NCI-H2107 treated with DMSO at 0.1 percent for 48 hours (cell line): ENCODE measurements around the gene LMAN1L.
A peak's percentile ranks its signal among the peaks of the same experiment; 100 is the strongest.

Experiments used
- DNase-seq: peaks from one replicate; lab custom pipeline; 2025; ENCODE audit not compliant: unreplicated experiment; lab: John Stamatoyannopoulos, UW

LMAN1L gene

DNA sequence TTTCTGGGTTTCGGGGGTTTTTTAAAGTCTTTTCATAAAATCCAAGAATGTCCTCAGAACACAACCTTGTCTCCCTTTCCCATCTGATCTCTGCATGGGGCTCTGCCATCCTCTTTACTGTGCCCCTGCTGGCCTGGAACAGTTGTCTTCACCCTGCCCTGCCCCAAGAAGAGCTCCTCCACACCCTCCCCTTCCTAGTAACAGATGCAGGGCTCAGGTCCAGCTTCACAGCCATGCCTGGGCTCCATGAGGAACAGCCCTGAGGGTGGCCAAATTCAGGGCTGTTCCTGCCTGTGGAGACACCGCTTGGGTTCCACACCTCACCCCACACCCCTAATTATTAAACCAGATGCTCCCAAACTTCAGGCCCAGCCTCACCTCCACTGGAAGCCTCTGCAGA lies 43.2 kb downstream of the LMAN1L start:
- no peak for DNase-seq

GRCh38 chr15:74856537-74856936 lies 43.9 kb downstream of the LMAN1L start:
- no peak for DNase-seq

DNA sequence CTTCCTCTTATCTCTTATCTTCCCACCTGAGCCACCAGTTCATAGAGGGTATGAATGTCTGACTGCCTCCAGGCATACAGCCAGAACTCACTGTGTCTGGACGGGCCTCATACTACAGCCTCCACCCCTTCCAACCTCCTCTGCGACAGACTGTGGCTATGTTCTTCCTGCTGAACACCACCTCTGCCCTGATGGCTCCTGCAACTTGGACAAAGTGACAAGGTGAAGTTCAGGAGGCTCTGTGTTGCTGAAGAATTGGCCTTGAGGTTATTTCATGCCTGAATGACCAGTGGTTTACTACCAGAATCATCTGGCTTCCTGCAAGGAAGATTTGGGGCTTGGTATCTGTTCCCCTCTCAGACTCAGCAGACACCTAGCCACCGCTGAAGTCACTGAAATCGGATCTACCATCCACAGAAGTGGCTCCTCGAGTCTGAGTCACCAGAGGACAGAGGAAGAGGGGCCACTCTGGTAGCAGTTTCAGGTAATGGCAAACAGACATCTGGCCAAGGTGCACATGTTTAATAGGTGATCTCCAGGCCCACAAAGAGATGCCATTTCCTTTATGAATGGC lies 44.5 kb downstream of the LMAN1L start:
- DNase-seq = peak; percentile 5

- DNase-seq = no peak
Measured at GRCh38 chr15:74857671-74858368, 45.2 kb downstream of the LMAN1L start.

DNA sequence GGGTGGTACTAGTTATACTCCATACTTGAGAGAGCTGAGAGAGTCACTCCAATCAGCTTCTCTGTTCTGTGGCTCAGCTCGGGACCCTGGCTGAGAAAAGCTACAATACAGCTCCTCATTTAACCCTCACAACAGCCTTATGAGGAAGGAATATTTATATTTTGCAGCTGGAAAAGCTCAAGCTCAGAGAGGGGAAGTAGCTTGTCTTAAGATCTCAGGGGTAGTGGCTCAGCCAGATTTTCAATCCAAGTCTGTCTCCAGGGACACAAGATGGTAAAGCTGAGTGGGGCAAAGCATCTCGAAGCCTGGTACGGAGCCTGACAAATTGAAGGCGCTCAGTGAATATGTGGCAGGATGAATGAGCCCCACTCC lies 45.7 kb downstream of the LMAN1L start:
- DNase-seq = no peak

- DNase-seq = no peak
Measured at GRCh38 chr15:74863239-74864056, 50.8 kb downstream of the LMAN1L start.

DNA sequence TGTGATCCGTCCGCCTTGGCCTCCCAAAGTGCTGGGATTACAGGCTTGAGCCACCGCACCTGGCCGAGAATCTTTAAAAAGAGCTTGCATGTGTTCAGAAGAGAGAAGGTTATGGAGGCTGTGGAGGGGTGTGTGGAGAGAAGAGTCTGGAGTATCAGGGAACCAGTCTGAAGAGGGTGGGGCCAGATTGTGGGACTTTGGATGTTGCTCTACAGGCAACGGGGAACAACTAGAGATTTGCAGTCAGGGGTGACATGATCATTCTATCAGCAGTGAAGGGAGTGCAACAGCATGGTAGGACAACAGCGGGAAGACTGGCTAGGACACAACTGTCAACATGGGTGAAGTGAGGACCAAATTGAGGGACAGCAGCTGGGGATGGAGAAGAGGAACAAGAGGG lies 51.7 kb downstream of the LMAN1L start:
- no peak for DNase-seq

DNA sequence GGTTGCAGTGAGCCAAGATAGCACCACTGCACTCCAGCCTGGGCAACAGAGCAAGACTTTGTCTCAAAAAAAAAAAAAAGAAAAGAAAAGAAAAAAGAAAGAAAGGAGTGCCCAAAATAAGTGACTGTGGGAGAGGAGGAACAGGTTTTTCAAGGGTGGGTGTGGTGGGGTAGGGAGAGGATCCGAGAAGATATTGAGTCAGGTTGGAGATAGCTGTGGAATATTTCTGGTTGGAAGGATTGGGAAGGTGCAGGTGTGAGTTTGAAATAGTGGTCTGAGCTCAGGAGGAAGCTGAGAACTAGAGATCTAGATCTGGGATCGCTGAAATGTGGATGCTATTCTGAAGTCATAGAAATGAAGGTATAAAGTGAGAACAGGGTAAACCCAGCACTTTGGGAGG lies 52.7 kb downstream of the LMAN1L start:
- no peak for DNase-seq

DNA sequence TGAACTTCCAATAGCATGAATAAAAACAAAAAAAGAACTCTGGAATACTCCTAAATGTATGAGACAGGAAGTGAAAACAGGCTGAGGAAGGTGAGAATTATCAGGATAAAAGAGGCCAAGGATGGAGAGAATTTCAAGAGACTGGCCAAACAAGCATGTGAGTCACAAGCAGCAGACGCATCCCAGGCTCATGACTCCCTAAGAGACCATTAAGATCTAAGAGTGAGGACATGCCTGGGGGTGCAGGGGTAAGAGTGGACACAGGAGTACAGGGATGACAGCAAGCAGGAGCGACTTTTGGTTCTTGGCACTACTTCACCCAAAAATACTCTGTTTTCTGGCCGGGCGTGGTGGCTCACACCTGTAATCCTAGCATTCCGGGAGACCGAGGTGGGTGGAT lies 53.5 kb downstream of the LMAN1L start:
- no peak for DNase-seq

- DNase-seq = no peak
Measured at GRCh38 chr15:74867466-74868038, 54.9 kb downstream of the LMAN1L start.

DNA sequence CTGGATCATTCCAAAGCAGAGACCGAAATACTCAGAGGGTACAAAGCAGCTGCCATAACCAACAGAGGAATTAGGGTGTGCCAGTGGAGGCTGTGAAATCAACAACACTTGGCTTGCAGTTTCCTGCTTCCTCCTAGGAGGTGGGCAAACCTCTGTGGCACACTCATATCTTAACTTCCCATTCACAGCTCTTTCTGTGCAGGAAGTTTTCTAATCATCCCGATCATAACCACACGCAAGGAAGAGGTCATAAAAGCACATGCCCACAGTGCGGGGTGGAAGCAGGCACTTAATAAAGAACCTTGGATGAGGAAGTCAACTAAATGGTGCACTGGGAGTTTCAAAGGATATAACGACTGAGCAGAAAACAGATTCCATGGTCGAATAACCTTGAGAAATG lies 55.4 kb downstream of the LMAN1L start:
- DNase-seq = no peak

DNA sequence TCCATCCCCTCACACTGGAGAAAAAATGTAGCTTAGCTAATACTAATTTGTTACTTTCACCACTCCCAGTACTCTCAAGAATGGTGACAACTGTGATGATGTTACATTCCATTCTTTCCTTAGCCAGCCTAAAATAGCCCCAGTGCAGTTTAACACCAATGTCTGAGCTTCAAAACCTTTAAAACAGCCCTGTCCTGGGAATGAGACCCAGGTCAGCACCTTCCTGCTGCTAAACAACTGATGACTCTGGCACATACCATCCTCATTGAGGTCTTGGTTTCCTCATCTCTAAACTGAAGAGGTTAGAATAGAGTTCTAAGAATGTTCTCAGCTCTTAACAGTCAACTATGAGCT lies 56.7 kb downstream of the LMAN1L start:
- DNase-seq = no peak

DNA sequence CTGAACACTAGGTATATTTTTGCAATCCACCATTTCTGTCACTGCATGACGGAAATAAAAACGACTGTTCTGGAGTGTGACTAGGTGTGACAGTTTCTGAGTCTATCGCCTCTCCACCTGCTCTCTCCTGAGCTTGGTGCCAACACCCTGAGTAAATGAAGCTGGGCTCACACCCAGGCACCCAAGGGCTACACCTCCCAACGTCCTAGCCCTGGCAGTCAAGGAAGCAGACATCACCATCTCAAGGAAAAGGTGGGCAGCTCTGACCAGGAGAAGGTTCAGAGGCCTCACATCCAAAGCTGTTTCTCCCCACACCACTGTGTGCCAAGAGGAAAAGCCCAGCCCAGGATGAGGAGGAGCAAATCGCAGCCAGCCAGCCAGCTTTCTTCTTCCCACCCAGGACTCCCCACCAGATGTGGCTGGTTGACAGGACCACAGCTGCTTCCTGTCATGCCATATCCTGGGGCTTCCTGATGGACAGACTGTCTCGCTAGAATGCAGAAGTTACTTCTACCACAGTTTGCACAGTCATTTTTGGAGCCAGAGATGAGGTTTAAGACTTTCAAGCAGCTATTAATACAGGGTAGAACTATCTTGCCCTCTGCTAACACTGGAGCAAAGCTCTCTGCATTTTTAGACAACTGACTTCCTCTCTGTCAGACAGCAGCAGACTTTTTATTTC lies 57.2 kb downstream of the LMAN1L start:
- DNase-seq = no peak

- DNase-seq = no peak
Measured at GRCh38 chr15:74870436-74871215, 58.0 kb downstream of the LMAN1L start.

- no peak for DNase-seq
Measured at GRCh38 chr15:74872702-74873035, 60.0 kb downstream of the LMAN1L start.

- peak; percentile 50 for DNase-seq
Measured at GRCh38 chr15:74873036-74873755, 60.6 kb downstream of the LMAN1L start, which contains the start of gene SCAMP2. TSS of gene SCAMP2 (minus strand) at chr15:74873365. CDS start at chr15:74873255, 110 bp downstream.

DNA sequence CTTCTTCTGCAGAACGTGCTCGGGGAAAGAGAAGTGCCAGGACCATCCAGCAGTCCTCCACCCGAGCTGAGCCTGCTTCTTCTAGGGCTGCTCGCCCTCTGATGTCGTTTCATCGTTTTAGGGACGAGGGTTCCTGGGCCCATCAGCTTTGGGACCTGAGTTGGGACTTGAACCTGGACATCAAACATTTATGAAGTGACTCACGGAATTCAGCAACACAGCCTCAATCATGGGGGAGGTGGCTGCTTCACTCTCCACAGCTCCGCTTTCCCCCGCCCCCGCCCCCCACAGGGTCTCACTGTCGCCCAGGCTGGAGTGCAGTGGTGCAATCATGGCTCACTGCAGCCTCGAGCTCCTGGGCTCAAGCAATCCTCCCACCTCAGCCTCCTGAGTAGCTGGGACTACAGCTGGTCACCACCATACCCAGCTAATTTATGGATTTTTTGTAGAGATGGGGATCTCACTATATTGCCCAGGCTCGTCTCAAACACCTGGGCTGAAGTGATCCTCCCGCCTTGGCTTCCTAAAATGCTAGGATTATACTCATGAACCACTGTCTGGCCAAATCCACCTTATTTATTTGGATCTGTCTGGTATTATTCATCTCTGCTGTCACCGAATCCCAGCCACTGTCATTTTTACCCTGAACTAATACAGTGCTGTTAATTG lies 61.3 kb downstream of the LMAN1L start:
- no peak for DNase-seq
